Myocyte (in vitro differentiated cells): ENCODE measurements around the gene CYP27B1. TPM values are rescaled to one million over a fixed set of nuclear protein-coding genes. Genes with fewer than 3 reads are reported as not detected.
"Not testable (repeated sequence)": the region's sequence is repeated elsewhere in the genome, so short reads cannot be mapped to it uniquely, and the experiment has no call there.

Experiments used
- DNase-seq: peaks from one replicate; pipeline ENCODE4 v3.0.0-alpha.2; 2012; ENCODE audit warnings: low read depth
- total RNA-seq: library from RNA; depleted of rRNA; stranded (reverse); fragments of >200 nt; gene quantifications from 2 replicates; pipeline ENCODE4 v1.2.3, GENCODE V29; 2014

CYP27B1 gene
- total RNA-seq, 1 donor from 2014 or later: 1.2 TPM

GRCh38 chr12:57783861-57784260, 17.0 kb upstream of the CYP27B1 start:
- no peak for DNase-seq

- DNase-seq: no peak
Measured at GRCh38 chr12:57783466-57783801, 16.6 kb upstream of the CYP27B1 start.

- peak; percentile 97 for DNase-seq
Measured at GRCh38 chr12:57782608-57783465, 16.0 kb upstream of the CYP27B1 start, which contains the start of gene TSFM. Gene TSFM (plus strand): TSS chr12:57782787. CDS start chr12:57782802, 15 bp downstream.

GRCh38 chr12:57782243-57782607, 15.3 kb upstream of the CYP27B1 start:
- DNase-seq: no peak

GRCh38 chr12:57781801-57782200, 14.9 kb upstream of the CYP27B1 start:
- DNase-seq: no peak

- DNase-seq: no peak
Measured at GRCh38 chr12:57781244-57781643, 14.4 kb upstream of the CYP27B1 start.

- DNase-seq: no peak
Measured at GRCh38 chr12:57780284-57780897, 13.5 kb upstream of the CYP27B1 start.

GRCh38 chr12:57779736-57780135, 12.9 kb upstream of the CYP27B1 start:
- no peak for DNase-seq

GRCh38 chr12:57777911-57778310, 11.0 kb upstream of the CYP27B1 start:
- no peak for DNase-seq

- DNase-seq: no peak
Measured at GRCh38 chr12:57777367-57777766, 10.5 kb upstream of the CYP27B1 start.

- no peak for DNase-seq
Measured at GRCh38 chr12:57776247-57776587, 9.3 kb upstream of the CYP27B1 start.

GRCh38 chr12:57775563-57776246, 8.8 kb upstream of the CYP27B1 start:
- DNase-seq: no peak

- DNase-seq: no peak
Measured at GRCh38 chr12:57775044-57775443, 8.2 kb upstream of the CYP27B1 start.

GRCh38 chr12:57774634-57775033, 7.8 kb upstream of the CYP27B1 start:
- DNase-seq: not testable (repeated sequence)

GRCh38 chr12:57772429-57773322, 5.8 kb upstream of the CYP27B1 start, which contains the start of gene EEF1AKMT3:
Gene EEF1AKMT3 (plus strand): TSS chr12:57772614. CDS start chr12:57772725, 111 bp downstream.
- peak; percentile 53 for DNase-seq

- peak; percentile 97 for DNase-seq
Measured at GRCh38 chr12:57771873-57772428, 5.1 kb upstream of the CYP27B1 start, which contains the start of gene METTL1. Gene METTL1 (minus strand): TSS chr12:57772105. CDS start chr12:57772083, 22 bp downstream.

GRCh38 chr12:57771236-57771872, 4.5 kb upstream of the CYP27B1 start:
- peak; percentile 95 for DNase-seq

- DNase-seq: no peak
Measured at GRCh38 chr12:57770734-57771133, 3.9 kb upstream of the CYP27B1 start.

GRCh38 chr12:57769594-57769993, 2.7 kb upstream of the CYP27B1 start:
- no peak for DNase-seq

- no peak for DNase-seq
Measured at GRCh38 chr12:57767876-57768275, 998 bp upstream of the CYP27B1 start.
